Measurements from ENCODE around the gene DNAJC17.
A peak's percentile ranks its signal among the peaks of the same experiment; 100 is the strongest.

The DNAJC17 gene

DNA sequence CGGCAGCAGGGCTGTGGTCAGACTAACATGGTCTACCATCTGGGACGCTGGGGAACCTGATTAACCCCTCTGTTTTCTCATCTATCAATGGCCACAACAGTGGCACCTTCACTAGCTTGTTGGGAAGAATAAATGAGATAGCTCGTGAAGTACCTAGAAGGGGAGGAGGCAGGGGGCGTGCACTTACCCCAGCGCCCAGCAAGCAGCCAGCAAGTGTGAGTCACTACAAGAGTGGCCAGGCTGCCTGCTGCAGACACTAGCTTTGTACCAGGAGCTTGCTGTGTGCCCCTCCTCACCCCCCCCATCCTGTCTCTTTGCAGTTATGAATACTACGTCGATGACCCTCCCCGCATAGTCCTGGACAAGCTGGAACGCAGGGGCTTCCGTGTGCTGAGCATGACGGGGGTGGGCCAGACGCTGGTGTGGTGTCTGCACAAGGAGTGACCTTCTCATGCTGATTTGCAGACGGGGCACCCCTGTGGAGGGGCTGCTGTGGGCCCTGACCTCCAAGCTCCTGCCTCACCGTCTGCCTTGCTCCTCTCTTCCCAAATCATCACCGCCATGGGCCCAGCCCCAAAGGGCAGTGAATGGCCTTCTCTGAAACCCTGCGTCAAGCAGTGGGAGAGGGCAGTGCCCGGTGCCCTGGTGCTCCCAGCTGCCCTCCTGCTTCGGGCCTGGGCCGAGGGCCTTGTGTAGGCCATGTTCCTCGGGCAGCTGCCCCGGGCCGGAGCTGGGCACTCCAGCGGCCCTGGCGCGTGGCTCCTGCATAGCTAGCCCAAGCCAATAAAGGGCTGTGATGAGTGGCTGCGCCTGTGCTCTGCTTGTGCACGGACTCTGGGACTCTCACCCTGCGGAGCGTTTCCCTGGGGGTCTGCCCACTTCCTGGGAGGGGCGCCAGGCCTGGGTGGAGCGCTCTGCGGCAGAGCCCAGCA is 40.1 kb downstream of the DNAJC17 start:
- no peak for DNase-seq (ENCODE audit: low read depth, low spot score)

DNA sequence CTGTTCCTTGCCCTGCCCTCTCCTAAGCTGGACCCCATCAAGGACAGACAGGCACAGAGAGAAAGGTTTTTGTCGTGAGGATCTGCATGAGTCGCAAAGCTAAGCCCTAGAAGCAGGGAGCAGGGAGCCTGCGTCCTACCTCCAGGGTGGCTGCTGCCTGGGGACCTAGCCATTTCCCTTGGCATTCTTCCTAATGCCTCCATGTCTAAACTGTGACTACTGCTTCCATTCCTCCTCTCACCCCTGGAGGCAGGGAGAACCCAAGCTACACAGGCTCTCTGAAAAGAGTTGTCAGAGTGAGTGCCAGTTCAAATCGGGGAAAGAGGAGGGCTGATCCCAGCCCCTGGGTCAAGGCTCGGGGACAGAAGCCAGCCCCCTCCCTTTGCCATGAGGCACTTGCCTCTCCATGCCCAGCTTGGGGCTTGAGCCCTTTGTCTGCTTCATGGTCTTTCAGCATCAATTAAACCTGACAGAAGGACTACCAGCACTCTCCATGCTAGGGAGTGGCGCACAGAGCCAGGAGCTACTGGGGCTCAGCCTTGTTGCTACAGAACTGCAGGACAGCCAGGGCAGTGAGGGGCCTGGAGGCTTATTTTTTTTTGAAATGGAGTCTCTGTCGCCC is 41.0 kb downstream of the DNAJC17 start:
- DNase-seq (ENCODE audit: low read depth, low spot score) = no peak

DNA sequence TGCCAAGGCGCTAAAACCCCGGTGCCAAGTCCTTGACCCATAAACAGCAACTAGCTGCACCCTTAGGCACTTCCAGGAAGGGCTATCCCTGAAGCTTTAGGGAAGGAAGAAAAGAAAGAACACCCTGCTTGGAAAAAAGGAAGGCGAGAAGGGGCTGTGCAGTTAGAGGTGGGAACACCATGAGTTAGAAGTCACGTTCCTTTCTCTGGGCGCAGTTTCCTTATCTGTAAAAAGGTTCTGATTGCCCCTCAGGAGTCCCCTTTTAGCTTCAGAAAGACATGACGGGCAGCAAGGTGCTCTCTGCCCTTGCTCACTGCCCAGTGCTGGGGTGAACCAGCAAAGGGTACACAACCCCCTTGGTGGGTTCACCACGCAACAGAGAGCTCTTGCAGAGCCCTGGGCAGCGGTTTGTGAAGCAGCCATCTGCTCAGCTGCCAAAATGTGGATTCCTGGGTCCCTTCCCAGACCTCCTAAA is 42.6 kb downstream of the DNAJC17 start:
- no peak for DNase-seq (ENCODE audit: low read depth, low spot score)

DNA sequence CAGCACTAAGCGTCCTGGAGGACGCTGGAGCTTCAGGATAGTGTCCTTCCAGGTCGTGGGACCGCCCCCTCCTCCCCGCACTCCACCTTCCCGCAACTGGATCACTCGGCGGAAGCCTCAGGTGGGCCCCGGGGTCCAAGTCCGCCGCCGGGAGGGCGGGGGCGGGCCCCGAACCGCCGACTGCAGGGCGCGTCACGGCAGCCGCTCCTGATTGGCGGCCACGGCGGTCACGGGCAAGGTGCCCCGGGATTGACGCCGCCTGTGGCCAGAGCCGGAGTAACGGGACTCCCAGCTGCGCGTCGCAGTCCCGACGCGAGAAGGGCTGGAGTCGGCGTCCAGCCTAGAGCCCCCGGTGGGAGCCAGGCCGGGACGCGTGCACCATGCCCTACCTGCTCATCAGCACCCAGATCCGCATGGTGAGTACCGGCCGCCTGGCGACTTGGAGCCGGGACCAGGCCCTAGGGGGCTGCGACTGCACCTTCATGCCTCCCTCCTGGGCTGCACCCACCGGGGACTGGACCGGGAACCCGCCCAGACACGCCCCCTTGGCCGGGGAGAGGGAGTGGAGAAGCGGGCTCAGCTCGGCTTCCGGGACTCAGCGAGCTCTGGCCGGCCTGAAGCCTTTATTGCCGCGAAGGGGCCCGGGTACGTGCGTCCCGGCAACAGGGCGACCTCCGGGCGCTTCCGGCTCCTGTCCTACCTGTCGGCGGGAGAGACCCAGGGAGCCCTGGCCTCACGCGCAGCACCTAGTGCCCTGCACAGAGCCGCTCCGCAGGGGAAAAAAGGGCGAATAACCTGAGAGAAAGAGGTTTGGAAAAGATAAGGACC is 43.3 kb downstream of the DNAJC17 start, which contains the start of gene GCHFR:
Gene GCHFR, plus strand, starts transcription at position 268 of the 828 bp plus-strand sequence. Its CDS starts 113 bp downstream, at position 381.
- no peak for DNase-seq (ENCODE audit: low read depth, low spot score)

DNA sequence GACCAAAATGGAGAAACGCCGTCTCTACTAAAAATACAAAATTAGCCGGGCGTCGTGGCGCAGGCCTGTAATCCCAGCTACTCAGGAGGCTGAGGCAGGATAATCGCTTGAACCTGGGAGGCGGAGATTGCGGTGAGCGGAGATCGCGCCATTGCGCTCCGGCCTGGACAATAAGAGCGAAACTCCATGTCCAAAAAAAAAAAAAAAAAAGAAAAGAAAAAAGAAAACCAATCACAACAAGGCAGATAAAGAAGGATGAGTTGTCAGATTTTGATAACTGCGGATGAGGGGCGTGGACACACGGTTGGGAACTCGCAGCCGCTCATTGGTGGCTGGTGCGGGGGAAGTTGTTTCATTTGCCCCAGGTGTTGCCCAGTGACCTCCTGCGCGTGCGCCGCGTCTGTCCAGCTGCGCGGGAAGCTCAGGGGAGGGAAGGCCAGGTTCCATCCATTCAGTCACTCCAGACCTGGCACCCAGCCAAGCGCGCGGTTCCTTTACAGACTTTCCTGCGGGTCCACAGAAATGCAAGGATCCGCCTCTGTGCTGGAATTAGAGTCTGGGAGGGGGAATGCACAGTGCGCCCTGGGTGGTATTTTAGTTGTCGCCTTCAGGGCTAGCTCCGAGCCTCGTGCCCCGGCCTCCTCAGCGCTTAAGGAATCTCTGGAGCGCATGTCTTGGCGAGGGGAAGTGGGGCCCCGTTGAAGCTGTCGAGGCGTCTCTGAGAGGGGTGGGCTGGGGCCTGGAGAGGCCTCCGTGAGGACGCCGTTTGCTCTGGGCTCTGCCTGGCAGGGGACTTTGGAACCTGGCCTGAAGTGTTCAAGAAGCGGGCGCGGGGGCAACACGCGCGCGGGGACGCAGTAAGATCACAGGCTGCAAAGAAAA is 44.1 kb downstream of the DNAJC17 start:
- no peak for DNase-seq (ENCODE audit: low read depth, low spot score)

DNA sequence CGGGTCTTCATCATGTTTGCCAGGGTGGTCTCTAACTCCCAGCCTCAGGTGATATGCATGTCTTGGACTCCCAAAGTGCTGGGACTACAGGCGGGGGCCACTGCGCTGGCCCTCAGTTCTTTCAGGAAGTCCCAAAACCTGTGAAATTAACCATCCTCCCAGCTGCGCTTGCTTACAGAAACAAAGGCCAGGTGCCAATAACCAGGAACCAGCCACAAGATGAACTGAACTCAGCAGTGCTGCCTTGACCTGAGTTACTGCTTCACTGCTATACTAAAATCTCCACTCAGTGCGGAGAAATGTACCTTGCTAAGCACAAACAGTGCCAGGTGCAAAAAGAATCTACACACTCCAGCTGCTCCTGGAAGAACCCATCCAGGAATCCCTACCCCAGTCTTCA is 47.3 kb downstream of the DNAJC17 start:
- no peak for DNase-seq (ENCODE audit: low read depth, low spot score)

DNA sequence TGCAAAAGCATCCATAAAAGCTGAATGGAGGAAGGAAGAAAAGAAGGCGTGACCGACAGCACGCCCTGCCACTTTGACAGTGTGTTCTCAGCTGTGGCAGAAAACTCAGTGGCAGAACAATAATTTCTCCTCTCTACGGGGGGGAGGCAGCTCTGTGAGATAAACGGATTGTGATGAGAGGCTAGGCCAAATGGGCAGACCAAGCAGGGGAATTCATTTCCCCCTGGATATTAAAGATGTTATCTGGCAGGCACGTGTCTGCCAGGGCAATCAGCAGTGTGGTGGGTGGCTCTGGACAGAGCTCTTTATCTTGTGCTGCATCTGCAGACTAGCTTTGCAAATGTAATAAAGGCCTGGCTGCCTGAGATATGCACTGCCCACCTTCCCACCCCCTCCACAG is 50.3 kb downstream of the DNAJC17 start:
- no peak for DNase-seq (ENCODE audit: low read depth, low spot score)

DNA sequence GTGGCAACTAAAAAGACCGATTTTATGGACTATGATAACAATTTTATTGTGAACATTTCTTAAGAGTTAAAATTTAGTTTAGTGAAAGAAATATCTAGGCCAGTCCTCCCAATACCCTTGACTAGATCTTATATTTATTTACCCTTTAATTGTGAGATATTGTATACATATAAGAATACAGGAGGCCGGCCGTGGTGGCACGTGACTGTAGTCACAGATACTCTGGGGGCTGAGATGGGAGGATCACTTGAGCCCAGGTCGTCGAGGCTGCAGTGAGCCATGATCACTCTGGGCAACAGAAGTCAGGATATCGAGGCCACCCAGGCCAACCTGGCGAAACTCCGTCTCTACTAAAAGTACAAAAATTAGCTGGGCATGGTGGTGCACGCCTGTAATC is 51.5 kb downstream of the DNAJC17 start:
- DNase-seq (ENCODE audit: low read depth, low spot score) = no peak

DNA sequence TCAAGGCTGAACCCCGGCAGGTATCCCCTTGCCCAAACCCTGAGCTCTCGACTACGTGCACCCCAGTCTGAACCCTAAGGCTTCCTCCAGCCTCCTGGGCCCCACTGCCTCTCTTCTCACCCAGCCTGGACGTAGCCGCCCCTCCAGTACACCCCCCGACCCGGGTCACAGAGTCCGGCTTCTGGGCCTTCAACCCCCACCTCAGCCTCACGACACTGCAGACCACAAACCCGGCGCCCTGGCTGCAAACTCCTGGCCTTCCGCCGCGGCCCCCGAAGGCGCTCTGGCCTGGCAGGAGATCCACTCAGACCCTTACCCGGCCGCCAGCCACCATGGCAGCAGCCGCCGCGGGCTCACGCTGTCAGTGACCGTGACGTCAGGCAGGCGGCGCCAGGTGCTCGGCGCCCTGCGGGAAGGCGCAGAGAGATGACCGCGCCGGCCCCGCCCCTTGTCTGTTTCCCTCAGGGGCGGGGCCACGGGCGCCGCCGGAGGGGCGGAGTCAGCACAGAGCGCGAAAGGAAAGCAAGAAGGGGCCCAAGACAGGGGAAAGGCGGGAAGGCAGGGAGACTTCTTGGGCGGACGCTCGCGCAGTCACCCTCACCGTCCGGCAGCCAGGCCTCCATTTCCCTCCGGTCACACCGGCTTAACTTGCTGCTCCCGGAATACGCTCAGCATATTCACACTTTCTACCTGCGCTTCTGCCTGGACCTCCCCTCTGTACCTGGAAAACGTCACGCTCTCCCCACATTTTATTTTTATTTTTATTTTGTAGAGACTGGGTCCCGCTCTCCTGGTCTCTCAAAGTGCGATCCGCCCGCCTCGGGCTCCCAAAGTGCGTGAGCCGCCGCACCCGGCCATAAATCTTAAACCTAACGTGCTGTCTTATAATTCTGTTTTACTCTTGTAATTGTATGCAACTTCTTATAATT is 52.1 kb downstream of the DNAJC17 start, which contains the start of gene RMDN3:
Gene RMDN3, minus strand, starts transcription at position 372 of the 929 bp plus-strand sequence. CDS start 471 bp downstream, outside the sequence.
- DNase-seq (ENCODE audit: low read depth, low spot score) = peak; percentile 88

DNA sequence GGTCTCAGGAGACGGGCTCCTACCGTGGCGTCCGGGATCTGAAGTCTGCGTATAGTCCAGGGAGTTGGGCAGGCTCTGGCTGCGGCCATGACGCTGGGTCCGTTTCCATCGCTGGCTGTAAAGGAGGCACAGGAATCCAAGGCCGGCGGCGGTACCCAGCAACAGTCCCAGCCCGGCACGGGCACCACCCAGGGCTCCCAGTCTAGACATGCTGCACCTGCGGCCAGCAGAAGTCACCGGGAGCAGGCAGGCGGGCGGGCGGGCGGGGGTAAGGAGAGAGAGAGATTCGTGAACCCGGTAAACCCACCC is 52.7 kb downstream of the DNAJC17 start:
- no peak for DNase-seq (ENCODE audit: low read depth, low spot score)

DNA sequence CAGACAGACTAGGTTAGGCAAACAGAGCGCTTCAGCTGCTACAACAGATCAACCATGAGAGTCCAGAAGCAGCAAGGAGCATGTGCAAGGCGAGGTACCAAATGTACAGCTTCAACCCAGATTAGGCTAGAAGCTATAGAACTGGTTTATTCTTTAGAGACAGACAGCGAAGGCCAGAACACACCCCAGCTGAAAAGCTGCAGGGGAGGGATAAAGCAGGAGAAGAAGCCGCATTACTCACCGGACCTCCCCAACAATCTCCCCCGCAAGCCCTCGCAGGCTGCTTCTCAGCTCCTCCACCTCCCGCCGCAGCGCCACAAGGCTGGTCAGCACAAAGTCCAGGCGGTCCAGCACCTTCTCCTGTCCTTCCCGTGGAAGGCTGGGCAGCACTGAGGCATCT is 55.5 kb downstream of the DNAJC17 start:
- no peak for DNase-seq (ENCODE audit: low read depth, low spot score)

DNA sequence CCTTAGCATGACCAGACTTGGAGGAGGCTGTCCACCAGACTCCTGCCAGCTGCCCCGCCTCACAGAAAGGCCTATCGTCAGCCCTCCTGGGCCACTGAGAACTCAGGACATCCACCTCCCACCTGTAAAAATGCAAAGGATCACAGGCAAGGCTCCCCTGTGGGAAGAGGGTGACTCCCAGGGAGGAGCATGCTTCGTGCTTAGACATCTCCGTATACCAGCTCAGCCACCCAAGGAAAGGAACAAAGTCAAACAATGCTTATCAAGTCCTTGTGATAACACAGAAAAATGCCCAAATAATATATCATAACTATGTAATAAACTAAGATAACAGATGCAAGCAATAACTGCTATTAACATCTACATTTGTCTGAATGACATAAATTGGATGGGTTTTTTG is 56.4 kb downstream of the DNAJC17 start:
- DNase-seq (ENCODE audit: low read depth, low spot score) = no peak

DNA sequence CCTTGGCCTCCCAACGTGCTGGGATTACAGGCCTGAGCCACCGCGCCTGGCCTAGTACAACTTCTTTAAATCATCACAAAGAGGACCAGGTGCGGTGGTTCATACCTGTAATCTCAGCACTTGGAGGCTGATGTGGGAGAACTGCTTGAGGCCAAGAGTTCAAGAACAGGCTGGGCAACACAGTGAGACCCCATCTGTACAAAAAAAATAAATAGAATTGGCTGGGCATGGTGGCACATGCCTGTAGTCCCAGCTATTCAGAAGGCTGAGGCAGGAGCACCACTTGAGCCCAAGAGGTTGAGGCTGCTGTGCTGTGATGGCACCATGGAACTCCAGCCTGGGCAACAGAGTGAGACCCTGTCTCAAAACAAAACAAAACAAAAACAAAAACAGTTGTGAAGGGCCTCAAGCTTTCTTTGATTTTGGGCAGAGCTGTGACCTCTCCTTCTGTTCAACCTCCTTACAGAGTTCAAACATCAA is 58.1 kb downstream of the DNAJC17 start:
- no peak for DNase-seq (ENCODE audit: low read depth, low spot score)

DNA sequence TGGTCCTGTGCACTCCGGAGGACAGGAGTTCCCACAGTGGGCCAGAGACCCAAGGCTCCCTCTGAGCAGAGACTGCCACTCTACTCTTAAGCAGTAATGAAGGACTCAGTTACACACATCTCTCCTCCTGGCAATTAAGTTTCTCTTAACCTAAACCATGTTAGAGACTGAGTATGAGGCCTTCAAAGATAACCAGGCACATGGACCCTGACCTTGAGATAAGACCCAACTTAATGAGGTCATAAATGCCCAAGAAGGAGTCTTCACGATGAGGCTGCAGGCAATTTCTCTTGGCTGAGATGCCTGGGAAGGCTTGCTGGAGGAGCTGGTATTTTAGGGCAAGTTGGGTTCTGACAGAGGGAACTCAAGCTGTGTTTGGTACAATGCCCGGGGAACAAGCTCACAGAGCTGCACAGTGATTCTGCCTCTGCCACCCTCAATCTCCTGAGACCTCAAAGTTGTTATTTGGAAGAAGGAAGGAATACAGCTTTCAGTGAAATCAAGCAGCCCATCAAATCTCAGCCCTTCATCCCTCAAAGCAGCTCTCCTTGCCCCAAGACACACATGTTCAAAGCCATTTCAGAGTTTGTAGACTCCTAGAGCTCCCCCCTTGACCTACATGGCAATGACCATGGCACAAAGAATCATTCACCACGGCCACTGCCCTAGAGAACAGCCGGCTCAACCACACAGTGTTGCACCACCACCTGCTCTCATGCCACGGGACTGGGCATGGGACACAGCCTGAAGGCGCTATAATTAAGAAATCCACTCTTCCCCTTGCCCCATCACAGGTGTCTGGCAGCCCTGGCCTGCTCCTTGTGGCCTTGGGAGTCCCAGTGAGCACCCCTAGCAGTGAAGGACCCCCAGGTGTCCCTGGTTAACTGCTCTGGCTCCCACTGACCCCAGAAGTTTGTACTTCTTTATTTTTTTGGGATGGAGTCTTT is 59.3 kb downstream of the DNAJC17 start:
- no peak for DNase-seq (ENCODE audit: low read depth, low spot score)

DNA sequence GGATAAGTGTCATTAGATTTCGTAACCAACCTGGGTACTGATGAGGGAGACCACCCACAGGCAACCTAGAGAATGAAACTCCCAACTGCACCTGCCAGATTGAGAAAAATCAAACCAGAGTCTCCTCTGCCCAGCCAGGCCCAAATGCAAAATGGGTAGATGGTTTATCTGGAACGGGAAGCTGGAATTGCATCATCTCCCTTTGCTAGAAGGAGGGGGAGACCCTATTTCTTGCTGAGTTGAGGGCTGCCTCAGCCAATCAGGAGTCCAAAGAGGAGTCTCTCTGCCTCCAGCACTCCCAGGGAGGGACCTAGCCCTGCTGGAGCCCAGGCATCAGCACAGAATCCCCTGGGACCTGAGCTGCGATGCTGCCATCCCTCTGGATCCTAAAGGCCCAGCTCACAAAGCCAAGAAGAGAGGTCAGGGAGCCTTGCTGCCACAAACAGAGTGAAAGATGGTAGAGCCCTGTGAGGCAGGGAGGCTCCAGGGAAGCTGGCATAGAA is 60.3 kb downstream of the DNAJC17 start:
- no peak for DNase-seq (ENCODE audit: low read depth, low spot score)

DNA sequence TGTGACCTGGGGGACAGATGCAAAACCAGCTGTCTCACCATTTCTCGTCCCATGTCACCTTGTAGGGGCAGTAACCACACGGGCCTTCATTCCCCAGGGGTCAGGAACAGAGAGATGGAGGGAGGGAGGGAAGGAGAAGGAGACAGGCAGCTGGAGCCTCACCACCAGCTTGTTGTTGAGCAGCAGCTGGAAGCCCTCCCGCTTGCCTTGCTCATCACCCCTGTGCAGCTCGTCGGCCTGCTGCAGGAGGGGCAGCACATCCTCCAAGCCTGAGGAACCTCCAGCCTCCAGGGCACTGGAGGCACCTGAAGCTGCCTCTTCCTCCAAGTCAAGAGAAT is 62.5 kb downstream of the DNAJC17 start:
- DNase-seq (ENCODE audit: low read depth, low spot score) = no peak

DNA sequence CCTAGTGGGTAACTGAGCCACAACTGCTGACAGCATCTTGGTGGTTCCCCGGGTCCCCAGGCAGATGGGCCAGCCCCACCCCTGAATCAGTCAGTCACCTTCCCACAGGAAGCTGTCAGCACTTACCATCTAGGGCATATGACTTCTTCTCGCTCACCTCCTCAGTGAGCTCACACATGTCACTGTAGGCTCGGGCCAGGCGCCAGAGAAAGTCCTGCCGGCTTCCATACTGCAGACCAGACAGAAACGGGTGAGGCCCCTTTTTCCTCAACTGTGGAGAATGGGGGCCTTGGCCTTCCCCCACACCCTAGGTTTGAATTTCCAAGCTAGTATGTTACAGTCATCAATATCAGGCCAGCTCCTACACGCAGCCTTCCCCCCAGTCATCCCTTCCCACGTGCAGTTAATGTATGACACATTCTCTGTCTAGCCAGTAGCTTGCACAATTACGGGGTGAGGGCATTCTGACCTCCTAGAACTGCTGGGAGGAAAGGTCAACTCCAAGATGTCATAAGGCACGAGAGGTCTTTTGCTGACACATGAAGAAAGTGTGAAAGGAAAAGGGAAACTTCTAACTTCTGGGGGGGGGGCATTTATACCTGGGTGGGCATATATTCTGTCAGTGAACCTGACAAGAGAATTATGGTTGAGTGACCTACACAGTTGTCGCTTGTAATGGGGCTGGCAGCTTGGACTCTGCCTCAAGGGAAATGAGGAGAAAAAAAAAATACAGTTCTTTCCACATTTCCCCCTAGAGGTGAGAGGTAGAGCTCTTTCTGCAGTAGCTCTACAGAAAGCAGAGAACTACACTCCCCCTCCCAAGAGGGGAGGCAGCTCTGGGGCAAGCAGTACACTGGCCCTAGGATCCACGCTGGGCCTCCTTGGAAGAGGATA is 63.1 kb downstream of the DNAJC17 start:
- DNase-seq (ENCODE audit: low read depth, low spot score) = no peak
